Measurements from ENCODE around the gene GABRA4.

The GABRA4 gene

GRCh38 chr4:46984781-46985180 lies 8.6 kb downstream of the GABRA4 start:
- no peak overlapping the region for H3K4me3 ChIP-seq (ENCODE audit: low read depth, low read length)
- DNase-seq (ENCODE audit: low read depth) = no peak

- no peak for DNase-seq (ENCODE audit: low read depth)
- H3K4me3 ChIP-seq (ENCODE audit: low read depth, low read length) = no peak overlapping the region
Observed at GRCh38 chr4:46980851-46981250, 12.5 kb downstream of the GABRA4 start.

- no peak overlapping the region for H3K4me3 ChIP-seq (ENCODE audit: low read depth, low read length)
- DNase-seq (ENCODE audit: low read depth) = no peak
Observed at GRCh38 chr4:46979726-46980125, 13.7 kb downstream of the GABRA4 start.

GRCh38 chr4:46979283-46979682 lies 14.1 kb downstream of the GABRA4 start:
- H3K4me3 ChIP-seq (ENCODE audit: low read depth, low read length) = no peak overlapping the region
- no peak for DNase-seq (ENCODE audit: low read depth)

GRCh38 chr4:46977245-46977644 lies 16.1 kb downstream of the GABRA4 start:
- H3K4me3 ChIP-seq (ENCODE audit: low read depth, low read length) = no peak overlapping the region
- DNase-seq (ENCODE audit: low read depth) = no peak

- DNase-seq (ENCODE audit: low read depth) = no peak
- H3K4me3 ChIP-seq (ENCODE audit: low read depth, low read length) = no peak overlapping the region
Observed at GRCh38 chr4:46975812-46976553, 17.4 kb downstream of the GABRA4 start.

- no peak overlapping the region for H3K4me3 ChIP-seq (ENCODE audit: low read depth, low read length)
- DNase-seq (ENCODE audit: low read depth) = no peak
Observed at GRCh38 chr4:46974891-46975543, 18.4 kb downstream of the GABRA4 start.

- no peak for DNase-seq (ENCODE audit: low read depth)
Observed at GRCh38 chr4:46968847-46969246, 24.5 kb downstream of the GABRA4 start.

GRCh38 chr4:46967631-46968030 lies 25.8 kb downstream of the GABRA4 start:
- no peak overlapping the region for H3K4me3 ChIP-seq (ENCODE audit: low read depth, low read length)
- DNase-seq (ENCODE audit: low read depth) = no peak

More at GRCh38 chr4:46968847-46969246, 24.5 kb downstream of the GABRA4 start:
- no peak overlapping the region for H3K4me3 ChIP-seq (ENCODE audit: low read depth, low read length)

- no peak overlapping the region for H3K4me3 ChIP-seq (ENCODE audit: low read depth, low read length)
- no peak for DNase-seq (ENCODE audit: low read depth)
Observed at GRCh38 chr4:46958742-46959488, 34.5 kb downstream of the GABRA4 start.

GRCh38 chr4:46956451-46956850 lies 36.9 kb downstream of the GABRA4 start:
- DNase-seq (ENCODE audit: low read depth) = no peak
- H3K4me3 ChIP-seq (ENCODE audit: low read depth, low read length) = no peak overlapping the region

GRCh38 chr4:46955601-46956000 lies 37.8 kb downstream of the GABRA4 start:
- DNase-seq (ENCODE audit: low read depth) = no peak
- no peak overlapping the region for H3K4me3 ChIP-seq (ENCODE audit: low read depth, low read length)

- H3K4me3 ChIP-seq (ENCODE audit: low read depth, low read length) = no peak overlapping the region
- DNase-seq (ENCODE audit: low read depth) = no peak
Observed at GRCh38 chr4:46954643-46955042, 38.7 kb downstream of the GABRA4 start.

- no peak for DNase-seq (ENCODE audit: low read depth)
Observed at GRCh38 chr4:46953564-46953963, 39.8 kb downstream of the GABRA4 start.

GRCh38 chr4:46952451-46952850 lies 40.9 kb downstream of the GABRA4 start:
- no peak overlapping the region for H3K4me3 ChIP-seq (ENCODE audit: low read depth, low read length)
- no peak for DNase-seq (ENCODE audit: low read depth)

More at GRCh38 chr4:46953564-46953963, 39.8 kb downstream of the GABRA4 start:
- H3K4me3 ChIP-seq (ENCODE audit: low read depth, low read length) = no peak overlapping the region

- H3K4me3 ChIP-seq (ENCODE audit: low read depth, low read length) = no peak overlapping the region
- no peak for DNase-seq (ENCODE audit: low read depth)
Observed at GRCh38 chr4:46950826-46951225, 42.6 kb downstream of the GABRA4 start.

GRCh38 chr4:46949822-46950221 lies 43.6 kb downstream of the GABRA4 start:
- no peak for DNase-seq (ENCODE audit: low read depth)
- H3K4me3 ChIP-seq (ENCODE audit: low read depth, low read length) = no peak overlapping the region

GRCh38 chr4:46947541-46947940 lies 45.8 kb downstream of the GABRA4 start:
- no peak for DNase-seq (ENCODE audit: low read depth)
- H3K4me3 ChIP-seq (ENCODE audit: low read depth, low read length) = no peak overlapping the region

GRCh38 chr4:46946919-46947536 lies 46.4 kb downstream of the GABRA4 start:
- DNase-seq (ENCODE audit: low read depth) = peak; percentile 8
- H3K4me3 ChIP-seq (ENCODE audit: low read depth, low read length) = no peak overlapping the region

GRCh38 chr4:46945062-46945461 lies 48.3 kb downstream of the GABRA4 start:
- H3K4me3 ChIP-seq (ENCODE audit: low read depth, low read length) = no peak overlapping the region
- DNase-seq (ENCODE audit: low read depth) = no peak
